ENCODE measurements around the gene HSD11B1. TPM values are rescaled to one million over a fixed set of nuclear protein-coding genes. Genes with fewer than 3 reads are reported as not detected.

HSD11B1 gene
- total RNA-seq, 4 donors from 2014 or later: 1.1 to 20.7 (median 2.4) TPM

- H3K4me1 ChIP-seq: no peaks in the 10 kb centered on the region
- H3K36me3 ChIP-seq: no peaks in the 10 kb centered on the region
- WGBS, 2 donors: 78 to 84% methylated on average over 2 of the region's 2 CpGs
- H3K27me3 ChIP-seq: no peaks in the 10 kb centered on the region
- no peak for DNase-seq
- H3K27ac ChIP-seq: no peak overlapping the region
- H3K4me3 ChIP-seq (replicated peaks in 1 of 3): no peak overlapping the region
- no peak for TF ChIP-seq CTCF (IDR thresholded peaks at IDR 0.05)
- no peak for TF ChIP-seq POLR2A (IDR thresholded peaks at IDR 0.05)
- intact Hi-C loops (cut with DNase I): no loop called here
- H3K9me3 ChIP-seq: no peaks in the 10 kb centered on the region
These were observed 13.2 kb downstream of the HSD11B1 start for GRCh38 chr1:209717818-209718217.

GRCh38 chr1:209720326-209720725, 15.7 kb downstream of the HSD11B1 start:
- DNase-seq: no peak
- no peaks in the 10 kb centered on the region for H3K4me1 ChIP-seq
- no peak for TF ChIP-seq POLR2A (IDR thresholded peaks at IDR 0.05)
- no peak for TF ChIP-seq CTCF (IDR thresholded peaks at IDR 0.05)
- no peaks in the 10 kb centered on the region for H3K36me3 ChIP-seq
- WGBS, 2 donors: 91 to 96% methylated on average over 4 of the region's 4 CpGs
- no peaks in the 10 kb centered on the region for H3K9me3 ChIP-seq
- H3K27ac ChIP-seq: no peak overlapping the region
- intact Hi-C loops (cut with DNase I): no loop called here
- H3K4me3 ChIP-seq (replicated peaks in 1 of 3): no peak overlapping the region
- H3K27me3 ChIP-seq: no peaks in the 10 kb centered on the region

GRCh38 chr1:209720826-209721225, 16.2 kb downstream of the HSD11B1 start:
- Histone ChIP-seq H3K4me1 (no peaks in the 10 kb centered on the region), H3K36me3 (no peaks in the 10 kb centered on the region), H3K27ac (no peak overlapping the region), H3K4me3 (replicated peaks in 1 of 3) (no peak overlapping the region), H3K9me3 (no peaks in the 10 kb centered on the region), H3K27me3 (no peaks in the 10 kb centered on the region)
- no peak for DNase-seq
- WGBS, 2 donors: 71 to 78% methylated on average over 2 of the region's 2 CpGs
- TF ChIP-seq CTCF (IDR thresholded peaks at IDR 0.05) (no peak), POLR2A (IDR thresholded peaks at IDR 0.05) (no peak)
- intact Hi-C loops (cut with DNase I): no loop called here

- 85 to 97% methylated on average over 1 of the region's 1 CpG for WGBS, 2 donors
- H3K9me3 ChIP-seq: no peaks in the 10 kb centered on the region
- no peak for TF ChIP-seq POLR2A (IDR thresholded peaks at IDR 0.05)
- no peak for TF ChIP-seq CTCF (IDR thresholded peaks at IDR 0.05)
- no peaks in the 10 kb centered on the region for H3K27me3 ChIP-seq
- no peaks in the 10 kb centered on the region for H3K36me3 ChIP-seq
- no peak overlapping the region for H3K27ac ChIP-seq
- H3K4me1 ChIP-seq: no peaks in the 10 kb centered on the region
- H3K4me3 ChIP-seq (replicated peaks in 1 of 3): no peak overlapping the region
- DNase-seq: no peak
- intact Hi-C loops (cut with DNase I): no loop called here
These were observed 16.7 kb downstream of the HSD11B1 start for GRCh38 chr1:209721323-209721722.

- DNase-seq: no peak
- Histone ChIP-seq H3K27me3 (no peaks in the 10 kb centered on the region), H3K9me3 (no peaks in the 10 kb centered on the region), H3K4me3 (replicated peaks in 1 of 3) (no peak overlapping the region), H3K27ac (no peak overlapping the region), H3K4me1 (no peaks in the 10 kb centered on the region), H3K36me3 (no peaks in the 10 kb centered on the region)
- 96 to 99% methylated on average over 3 of the region's 3 CpGs for WGBS, 2 donors
- TF ChIP-seq CTCF (IDR thresholded peaks at IDR 0.05) (no peak), POLR2A (IDR thresholded peaks at IDR 0.05) (no peak)
- intact Hi-C loops (cut with DNase I): no loop called here
These were observed 18.6 kb downstream of the HSD11B1 start for GRCh38 chr1:209723265-209723664.
